GM18517 (cell line): ENCODE measurements around the gene SIGLEC14.
"Not testable (repeated sequence)": the region's sequence is repeated elsewhere in the genome, so short reads cannot be mapped to it uniquely, and the experiment has no call there.

Experiments
- ATAC-seq: cut with Tn5 transposase; IDR thresholded peaks from one replicate; pipeline ENCODE4 v1.9.1; 2021; ENCODE audit warnings: mild to moderate bottlenecking, moderate library complexity; ENCODE audit not compliant: unreplicated experiment

SIGLEC14 gene

GRCh38 chr19:51646730-51647129 lies at the start of gene SIGLEC14:
SIGLEC14 (minus strand) TSS chr19:51646825; CDS start chr19:51646759, 66 bp downstream.
- not testable (repeated sequence) for ATAC-seq

- ATAC-seq = no peak
These were observed 49.2 kb upstream of the SIGLEC14 start for GRCh38 chr19:51695702-51696315.

- no peak for ATAC-seq
These were observed 48.5 kb upstream of the SIGLEC14 start for GRCh38 chr19:51695088-51695487.

DNA sequence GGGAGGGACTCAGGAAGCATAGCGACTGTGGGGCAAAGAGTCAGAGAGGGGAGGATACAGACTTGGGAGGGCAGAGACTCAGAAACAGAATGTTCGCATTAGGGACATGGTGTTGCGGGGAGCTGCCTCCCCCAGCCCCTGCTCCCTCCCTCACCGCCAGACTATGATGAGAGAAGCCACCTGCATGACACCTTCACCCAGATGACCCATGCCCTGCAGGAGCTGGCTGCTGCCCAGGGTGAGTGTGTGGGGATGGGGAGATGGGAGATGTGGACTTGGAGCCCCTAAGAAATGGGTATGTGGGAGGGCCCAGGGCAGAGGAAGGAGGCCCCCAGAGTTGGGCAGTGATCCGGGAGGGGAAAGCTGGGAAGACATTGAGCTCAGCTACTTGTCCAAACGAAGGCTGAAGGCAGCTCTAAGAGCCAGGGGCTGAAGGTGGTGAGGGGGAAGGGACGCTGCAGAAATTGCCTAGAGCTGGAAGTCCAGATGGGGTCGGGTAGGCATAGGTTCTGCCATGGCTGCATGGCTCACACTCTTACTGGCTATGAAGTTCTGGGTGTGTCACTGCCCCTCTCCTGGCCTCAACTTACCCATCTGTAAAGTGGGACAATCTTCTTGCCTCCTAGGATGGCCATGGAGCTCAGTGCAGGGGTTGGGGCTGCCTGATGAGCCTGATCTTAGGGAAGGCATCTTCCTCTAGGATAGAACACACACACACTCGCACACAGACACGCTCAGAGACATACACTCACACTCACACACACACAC lies 47.9 kb upstream of the SIGLEC14 start:
- ATAC-seq = no peak

- no peak for ATAC-seq
These were observed 47.2 kb upstream of the SIGLEC14 start for GRCh38 chr19:51693819-51694218.

- no peak for ATAC-seq
These were observed 46.6 kb upstream of the SIGLEC14 start, which contains the start of gene SPACA6 for GRCh38 chr19:51693260-51693659. SPACA6 (plus strand) TSS chr19:51693330; CDS start chr19:51693527, 197 bp downstream.

GRCh38 chr19:51692468-51692867 lies 45.8 kb upstream of the SIGLEC14 start:
- ATAC-seq = no peak

DNA sequence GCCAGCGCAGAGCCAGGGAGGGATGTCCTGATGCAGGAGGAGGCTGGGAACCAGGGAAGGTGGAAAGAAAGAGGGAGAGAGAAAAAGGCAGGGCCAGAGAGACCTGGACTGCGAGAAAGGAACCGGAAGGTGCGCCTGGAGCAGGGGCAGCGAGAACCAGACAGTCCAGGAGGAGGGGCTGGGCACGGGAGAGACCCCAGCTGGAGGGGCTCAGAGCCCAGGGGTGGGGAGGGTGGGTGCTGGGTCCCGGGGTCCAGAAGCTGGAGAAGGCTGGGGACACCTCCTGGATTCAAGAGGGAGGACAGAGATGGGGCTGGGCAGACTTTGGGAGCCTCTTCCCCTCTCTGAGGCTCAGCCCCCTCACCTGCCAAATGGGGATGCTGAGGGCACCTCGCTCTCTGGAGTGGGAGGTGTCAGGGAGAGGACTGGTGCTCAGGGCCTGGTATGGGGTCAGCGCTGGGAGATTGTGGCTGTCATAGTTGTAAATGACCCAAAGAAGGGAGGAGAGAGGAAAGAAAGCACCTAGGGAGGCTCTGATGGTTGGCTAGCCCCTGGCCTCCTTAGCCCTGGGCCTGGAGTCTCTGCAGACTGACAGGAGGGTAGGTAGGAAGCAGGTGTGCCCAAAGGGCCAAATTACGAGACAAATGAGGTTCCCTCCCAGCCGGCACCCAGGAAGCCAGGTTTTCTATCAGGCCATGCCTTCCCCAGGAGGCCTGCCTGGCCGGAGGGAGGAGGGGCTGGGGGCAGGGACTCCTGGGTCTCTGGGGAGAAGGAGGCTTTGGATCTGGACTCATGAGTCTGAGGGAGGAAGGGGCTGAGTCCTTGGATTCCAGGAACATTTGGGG lies 45.2 kb upstream of the SIGLEC14 start:
- no peak for ATAC-seq

- ATAC-seq = no peak
These were observed 44.5 kb upstream of the SIGLEC14 start for GRCh38 chr19:51691074-51691583.

DNA sequence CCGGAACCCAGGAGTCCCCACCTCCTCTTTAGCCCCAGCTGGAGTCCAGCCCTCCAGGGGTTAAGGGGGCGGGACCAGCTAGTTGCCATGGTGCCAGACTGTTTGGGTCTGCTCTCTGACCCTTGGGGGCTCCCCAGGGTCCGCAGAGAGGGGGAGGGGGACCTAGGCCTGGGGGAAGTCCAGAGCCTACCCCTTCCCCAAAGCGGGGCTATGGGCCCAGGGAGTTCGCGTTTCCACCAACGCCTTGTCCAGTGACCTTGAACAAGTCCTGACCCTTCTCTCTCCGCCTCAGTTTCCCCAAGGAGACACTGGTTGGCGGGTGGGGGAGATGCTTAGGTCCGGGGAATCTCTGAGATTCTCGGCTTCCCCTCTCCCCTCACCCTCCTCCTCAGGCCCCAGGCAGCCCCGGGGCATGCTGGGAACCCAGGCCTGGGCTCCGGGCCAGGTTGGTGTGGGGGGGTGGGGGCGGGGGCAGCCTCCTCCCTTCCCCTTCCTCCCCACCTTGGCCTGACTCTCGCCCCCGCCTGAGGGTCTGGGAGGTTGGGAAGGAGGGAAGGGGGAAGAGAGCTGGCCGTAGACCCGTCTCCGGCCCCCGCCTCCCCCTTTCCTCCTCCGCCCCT lies 43.9 kb upstream of the SIGLEC14 start:
- no peak for ATAC-seq

- ATAC-seq = no peak
These were observed 43.3 kb upstream of the SIGLEC14 start for GRCh38 chr19:51689751-51690453.

DNA sequence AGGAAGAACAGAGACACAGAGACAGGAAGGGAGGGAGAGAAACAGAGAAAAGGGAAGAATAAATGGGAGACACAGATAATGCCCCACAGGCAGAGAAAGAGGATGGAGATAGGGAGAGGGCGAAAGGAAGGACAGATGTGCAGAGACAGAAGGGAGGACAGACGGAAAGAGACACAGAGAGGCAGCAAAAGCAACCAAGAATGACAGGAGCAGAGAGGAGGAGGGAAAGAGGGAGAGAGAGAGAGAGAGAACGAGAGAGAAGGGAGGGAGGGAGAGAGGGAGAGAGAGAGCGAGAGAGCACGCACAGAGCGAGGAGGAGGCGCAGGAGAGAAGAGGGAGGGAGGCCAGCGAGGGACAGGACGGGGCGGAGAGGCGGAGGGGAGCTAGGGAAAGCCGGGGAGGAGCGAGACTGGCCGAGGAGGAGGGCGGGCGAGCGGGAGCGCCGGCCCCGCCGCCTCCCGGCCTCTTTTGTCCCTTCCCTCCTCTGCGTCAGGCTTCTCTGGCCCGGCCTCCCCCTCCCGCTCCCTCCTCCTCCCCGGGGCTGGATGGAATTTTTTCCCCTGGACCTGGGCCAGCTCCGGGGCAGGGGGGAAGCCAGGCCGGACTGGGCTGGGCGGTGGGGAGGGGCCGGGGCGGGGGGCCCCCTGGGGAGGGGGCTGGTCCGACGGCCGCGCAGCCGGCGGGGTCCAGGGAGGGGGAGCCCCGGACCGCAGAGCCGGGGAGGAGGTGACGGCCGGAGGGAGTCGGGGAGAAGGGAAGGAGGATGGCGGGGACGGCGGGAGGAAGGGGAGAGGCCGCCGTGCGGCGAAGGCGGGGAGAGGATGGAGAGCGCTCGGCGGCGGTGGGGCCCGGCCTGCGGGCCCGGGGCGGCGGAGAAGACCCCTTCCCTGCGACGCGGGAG lies 42.3 kb upstream of the SIGLEC14 start:
- no peak for ATAC-seq

GRCh38 chr19:51687791-51688670 lies 41.4 kb upstream of the SIGLEC14 start:
- no peak for ATAC-seq

DNA sequence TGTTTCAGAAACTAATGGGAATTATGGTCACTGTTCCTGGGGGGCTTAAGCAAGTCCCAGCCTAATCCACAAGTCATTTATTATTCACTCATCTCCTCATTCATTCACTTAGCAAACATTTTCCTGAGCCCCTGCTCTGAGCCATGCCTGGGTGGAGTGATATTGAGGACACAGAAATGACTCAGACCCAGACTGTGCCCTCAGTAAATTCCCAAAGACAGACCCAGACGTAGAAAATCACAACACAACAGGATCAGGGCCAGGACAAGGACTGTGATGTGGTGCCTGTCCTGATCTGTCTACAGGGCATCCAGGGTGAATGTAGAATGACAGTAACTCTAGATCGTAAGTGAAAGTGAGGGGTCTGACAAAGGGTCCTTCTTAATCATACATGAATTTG lies 39.5 kb upstream of the SIGLEC14 start:
- ATAC-seq = no peak

DNA sequence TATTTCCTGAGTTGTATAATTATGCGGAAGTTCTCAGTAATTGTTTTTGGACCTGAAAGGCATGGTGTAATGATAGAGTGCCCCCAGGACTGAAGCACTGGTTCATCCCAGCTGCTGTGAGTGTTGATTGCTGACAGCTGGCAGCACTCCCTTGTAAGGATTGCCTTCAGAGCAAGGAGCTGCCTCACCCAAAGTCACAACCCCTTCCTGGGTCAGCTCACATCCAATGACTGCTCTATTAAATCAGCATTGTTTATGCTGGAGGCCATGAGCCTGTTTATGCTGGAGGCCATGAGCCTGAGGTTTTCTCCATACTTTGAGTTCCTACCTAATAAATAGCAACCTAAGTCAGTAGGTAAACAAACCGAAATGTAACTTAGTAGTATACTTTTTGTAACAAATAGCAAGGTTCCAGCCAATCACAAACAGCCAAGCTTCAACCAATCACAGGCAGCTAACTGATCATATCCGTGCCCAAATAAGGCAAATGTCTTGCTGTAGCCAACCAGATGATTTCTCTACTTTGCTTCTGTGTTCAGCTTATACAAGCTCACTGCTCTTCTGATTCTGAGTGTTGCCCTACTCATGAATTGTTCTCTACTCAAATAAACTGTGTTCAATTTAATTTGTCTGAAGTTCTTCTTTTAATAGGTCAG lies 34.8 kb upstream of the SIGLEC14 start:
- ATAC-seq = no peak

- ATAC-seq = no peak
These were observed 33.8 kb upstream of the SIGLEC14 start for GRCh38 chr19:51680474-51680873.

DNA sequence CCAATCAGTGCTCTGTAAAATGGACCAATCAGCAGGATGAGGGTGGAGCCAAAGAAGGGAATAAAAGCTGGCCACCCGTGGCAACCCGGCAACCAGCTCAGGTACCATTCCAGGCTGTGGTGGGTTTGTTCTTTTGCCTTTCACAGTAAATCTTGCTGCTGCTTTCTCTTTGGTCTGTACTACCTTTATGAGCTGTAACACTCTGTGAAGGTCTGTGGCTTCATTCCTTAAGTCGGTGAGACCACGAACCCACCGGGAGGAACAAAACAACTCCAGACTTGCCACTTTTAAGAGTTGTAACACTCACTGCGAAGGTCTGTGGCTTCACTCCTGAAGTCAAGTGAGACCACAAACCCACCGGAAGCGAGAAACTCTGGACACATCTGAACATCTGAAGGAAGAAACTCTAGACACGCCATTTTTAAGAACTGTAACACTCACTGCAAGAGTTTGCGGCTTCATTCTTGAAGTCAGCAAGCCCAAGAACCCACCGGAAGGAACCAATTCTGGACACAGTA lies 30.0 kb upstream of the SIGLEC14 start:
- ATAC-seq = no peak
